Retinal pigment epithelial cell (primary cell): ENCODE data around the gene GLYATL2.

Experiments used
- DNase-seq: peaks from one replicate; pipeline ENCODE4 v3.0.0-alpha.2; 2010; ENCODE audit warnings: low read depth
- H3K4me3 ChIP-seq: 2 replicates; pipeline ENCODE4 v1.5.1; 2011; ENCODE audit warnings: mild to moderate bottlenecking, low read length, control low read depth, moderate library complexity
- CTCF ChIP-seq: conservative IDR thresholded peaks from 2 replicates; pipeline ENCODE4 v1.5.1; 2011; ENCODE audit warnings: low read depth, low read length, control low read depth, inconsistent platforms

The GLYATL2 gene

GRCh38 chr11:58844361-58845005, at the start of gene GLYATL2:
GLYATL2 (minus strand) TSS chr11:58844704; CDS start chr11:58839612, 5,092 bp downstream.
- TF ChIP-seq CTCF, result no peak
- no peak within 1 kb of the TSS for H3K4me3 ChIP-seq
- no peak for DNase-seq

GRCh38 chr11:58893899-58894298, 49.4 kb upstream of the GLYATL2 start:
- H3K4me3 ChIP-seq, result no peak overlapping the region
- DNase-seq, result no peak
- no peak for TF ChIP-seq CTCF

DNA sequence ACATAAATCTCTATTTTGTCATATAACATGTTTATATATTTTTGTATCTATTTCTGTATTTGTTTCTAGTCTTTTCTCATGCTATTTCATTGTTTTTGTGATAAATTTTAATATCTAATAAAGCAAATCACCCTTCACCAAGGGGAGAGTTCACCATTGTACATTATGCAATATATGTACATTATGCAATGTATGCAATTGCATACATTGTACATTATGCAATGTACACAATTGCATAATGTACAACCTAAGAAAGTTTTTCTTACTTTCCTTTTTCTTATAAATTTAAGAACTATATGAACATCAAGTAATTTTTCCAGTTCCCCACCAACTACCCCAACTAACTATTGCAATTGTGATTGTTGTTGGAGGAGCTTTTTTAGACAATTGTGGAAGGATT, 44.1 kb upstream of the GLYATL2 start:
- no peak for DNase-seq
- TF ChIP-seq CTCF, result no peak
- H3K4me3 ChIP-seq, result no peak overlapping the region

- DNase-seq, result no peak
- H3K4me3 ChIP-seq, result no peak overlapping the region
- TF ChIP-seq CTCF, result no peak
These were observed 42.9 kb upstream of the GLYATL2 start for GRCh38 chr11:58887452-58887851.

- TF ChIP-seq CTCF, result no peak
These were observed 36.1 kb upstream of the GLYATL2 start for GRCh38 chr11:58880625-58881024.

DNA sequence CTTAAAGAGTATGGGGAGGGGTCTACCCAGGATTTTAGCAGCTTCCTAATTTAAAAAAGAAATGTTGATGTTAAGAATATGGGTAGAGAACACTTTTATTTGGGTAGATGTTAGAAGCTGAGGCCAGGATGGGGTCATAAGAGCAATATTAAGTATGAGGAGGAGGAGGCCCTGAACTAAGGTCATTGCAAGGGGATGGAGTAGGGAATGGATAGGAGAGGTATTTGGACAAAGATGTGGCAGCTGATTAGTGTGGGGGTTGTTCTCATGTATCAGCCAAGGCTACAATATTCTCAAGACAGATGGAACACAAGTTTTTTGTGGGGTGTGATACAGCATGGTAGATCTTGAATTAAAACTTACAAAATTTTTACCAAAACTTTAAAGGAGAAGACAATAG, 35.7 kb upstream of the GLYATL2 start:
- no peak for DNase-seq
- TF ChIP-seq CTCF, result no peak
- H3K4me3 ChIP-seq, result no peak overlapping the region

More at GRCh38 chr11:58880625-58881024, 36.1 kb upstream of the GLYATL2 start:
- no peak for DNase-seq
- no peak overlapping the region for H3K4me3 ChIP-seq

DNA sequence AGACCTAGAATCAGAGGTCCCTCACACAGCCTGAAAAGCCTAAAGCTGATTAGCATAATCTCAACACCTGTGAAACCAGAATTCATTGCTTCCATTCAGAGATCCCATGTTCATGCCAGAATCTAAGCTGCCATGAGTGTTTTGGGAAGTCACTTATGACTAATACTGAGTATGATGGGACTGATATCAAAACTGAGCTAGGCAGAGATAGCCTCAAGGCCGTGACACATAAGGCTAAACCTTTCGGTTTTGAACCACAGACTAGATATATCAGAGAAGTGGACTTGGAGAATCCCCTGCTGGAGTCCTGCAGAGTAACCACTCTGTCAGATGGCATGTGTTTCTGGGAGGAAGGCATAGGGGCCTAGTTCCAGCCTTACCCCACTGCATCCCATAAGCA, 23.1 kb upstream of the GLYATL2 start:
- TF ChIP-seq CTCF, result no peak
- H3K4me3 ChIP-seq, result no peak overlapping the region
- DNase-seq, result no peak
